SK-N-SH (cell line): ENCODE data around the gene ZCCHC2.

Experiments used
- JUND ChIP-seq: IDR thresholded peaks from 2 replicates; pipeline ENCODE4 v1.4.0; 2012
- TF ChIP-seq, protein P1 (sequence below): fragments of 200-600 bp; sonication (generic); IDR thresholded peaks from 2 replicates; pipeline ENCODE4 v1.6.1; 2017; ENCODE audit warnings: antibody characterized with exemption, mild to moderate bottlenecking, moderate library complexity

DNA sequence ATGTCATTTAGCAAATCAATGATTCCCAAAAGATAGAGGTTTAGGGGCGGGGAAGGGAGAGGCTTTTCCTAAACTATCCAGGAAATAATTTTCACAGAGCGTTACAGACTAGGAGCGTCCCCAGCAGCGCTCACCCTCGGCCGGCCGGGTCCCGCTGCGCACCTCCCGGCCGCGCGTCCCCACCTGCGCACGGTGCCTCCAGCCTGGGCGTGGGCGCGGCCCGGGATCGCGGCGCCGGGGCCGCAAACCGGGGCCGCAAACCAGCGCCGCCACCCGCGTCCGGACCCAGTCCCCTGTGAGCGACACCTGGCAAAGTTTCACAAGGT lies 684 bp upstream of the ZCCHC2 start:
- no peak for TF ChIP-seq JUND
- TF ChIP-seq, protein P1, sequence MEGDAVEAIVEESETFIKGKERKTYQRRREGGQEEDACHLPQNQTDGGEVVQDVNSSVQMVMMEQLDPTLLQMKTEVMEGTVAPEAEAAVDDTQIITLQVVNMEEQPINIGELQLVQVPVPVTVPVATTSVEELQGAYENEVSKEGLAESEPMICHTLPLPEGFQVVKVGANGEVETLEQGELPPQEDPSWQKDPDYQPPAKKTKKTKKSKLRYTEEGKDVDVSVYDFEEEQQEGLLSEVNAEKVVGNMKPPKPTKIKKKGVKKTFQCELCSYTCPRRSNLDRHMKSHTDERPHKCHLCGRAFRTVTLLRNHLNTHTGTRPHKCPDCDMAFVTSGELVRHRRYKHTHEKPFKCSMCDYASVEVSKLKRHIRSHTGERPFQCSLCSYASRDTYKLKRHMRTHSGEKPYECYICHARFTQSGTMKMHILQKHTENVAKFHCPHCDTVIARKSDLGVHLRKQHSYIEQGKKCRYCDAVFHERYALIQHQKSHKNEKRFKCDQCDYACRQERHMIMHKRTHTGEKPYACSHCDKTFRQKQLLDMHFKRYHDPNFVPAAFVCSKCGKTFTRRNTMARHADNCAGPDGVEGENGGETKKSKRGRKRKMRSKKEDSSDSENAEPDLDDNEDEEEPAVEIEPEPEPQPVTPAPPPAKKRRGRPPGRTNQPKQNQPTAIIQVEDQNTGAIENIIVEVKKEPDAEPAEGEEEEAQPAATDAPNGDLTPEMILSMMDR: no peak
